HepG2 (cell line): Measurements from ENCODE around the gene HYAL1. TPM values are rescaled to one million over a fixed set of nuclear protein-coding genes. Genes with fewer than 3 reads are reported as not detected.
A peak's percentile ranks its signal among the peaks of the same experiment; 100 is the strongest.

Source experiments
- ADNP ChIP-seq: sonication (generic); formaldehyde crosslinking; IDR thresholded peaks from 2 replicates; pipeline ENCODE4 v1.4.0; 2020; ENCODE audit warnings: missing genetic modification reagents
- CAMTA2 ChIP-seq: sonication (generic); formaldehyde crosslinking; IDR thresholded peaks from 2 replicates; pipeline ENCODE4 v1.4.0; 2020; ENCODE audit warnings: mild to moderate bottlenecking, missing genetic modification reagents, borderline replicate concordance
- DRAP1 ChIP-seq: IDR thresholded peaks from 2 replicates; pipeline ENCODE4 v1.6.1; 2016; ENCODE audit warnings: missing genetic modification reagents, missing compliant biosample characterization
- RXRB ChIP-seq: IDR thresholded peaks from 2 replicates; pipeline ENCODE4 v1.6.1; 2016; ENCODE audit warnings: borderline replicate concordance, missing genetic modification reagents, missing compliant biosample characterization
- YY1 ChIP-seq: IDR thresholded peaks from 2 replicates; pipeline ENCODE4 v1.6.1; 2011; ENCODE audit warnings: low read length, low read depth, moderate library complexity, mild to moderate bottlenecking; ENCODE audit not compliant: insufficient read depth, insufficient replicate concordance
- ZNF124 ChIP-seq: sonication (generic); formaldehyde crosslinking; IDR thresholded peaks from 2 replicates; pipeline ENCODE4 v1.4.0; 2020; ENCODE audit warnings: missing genetic modification reagents
- ZNF138 ChIP-seq: sonication (generic); formaldehyde crosslinking; IDR thresholded peaks from 2 replicates; pipeline ENCODE4 v1.5.0; 2020; ENCODE audit warnings: mild to moderate bottlenecking, low read depth, missing genetic modification reagents
- ZNF333 ChIP-seq: sonication (generic); formaldehyde crosslinking; IDR thresholded peaks from 2 replicates; pipeline ENCODE4 v1.4.0; 2020; ENCODE audit warnings: mild to moderate bottlenecking, missing genetic modification reagents, borderline replicate concordance
- ZNF580 ChIP-seq: IDR thresholded peaks from 2 replicates; pipeline ENCODE4 v1.6.1; 2016; ENCODE audit warnings: low read depth, borderline replicate concordance
- ZNF704 ChIP-seq: sonication (generic); formaldehyde crosslinking; IDR thresholded peaks from 2 replicates; pipeline ENCODE4 v1.8.1; 2023; ENCODE audit warnings: mild to moderate bottlenecking, inconsistent platforms, moderate library complexity, missing genetic modification reagents, borderline replicate concordance
- polyA plus RNA-seq, 8 experiments: library from polyadenylated mRNA; depleted of rRNA in 3 of 8; stranded (reverse) in 7 of 8; unstranded in 1 of 8; fragments of >200 nt; fragmentation: Illumina TruSeq in 4 of 8; extraction: Trizol in 4 of 8; gene quantifications; 2 replicates each; pipeline versions ENCODE4 v1.2.1 to v1.2.3, GENCODE V29; 2011 to 2016; ENCODE audit warnings: low read depth in 4 of 8, missing spikeins in 1 of 8, mixed read lengths in 1 of 8; ENCODE audit not compliant: insufficient read depth in 1 of 8
- total RNA-seq, 5 experiments: library from RNA; depleted of rRNA; stranded (reverse); fragments of >200 nt; fragmentation: Illumina TruSeq; extraction: Trizol; gene quantifications; 2 replicates each; pipeline ENCODE4 v1.2.3, GENCODE V29; 2016; ENCODE audit warnings: low read depth in 1 of 5
- TF ChIP-seq, protein P1 (sequence below): sonication (generic); IDR thresholded peaks from 2 replicates; pipeline ENCODE4 v1.6.1; 2016; ENCODE audit warnings: low read depth, borderline replicate concordance
- TF ChIP-seq, protein P2 (sequence below): sonication (generic); formaldehyde crosslinking; conservative IDR thresholded peaks from 2 replicates; pipeline ENCODE4 v1.4.0; 2020; ENCODE audit warnings: mild to moderate bottlenecking, missing genetic modification reagents, moderate library complexity
- TF ChIP-seq, protein P3 (sequence below): IDR thresholded peaks from 2 replicates; pipeline ENCODE4 v1.6.1; 2016; ENCODE audit warnings: missing compliant biosample characterization, missing genetic modification reagents, borderline replicate concordance
- TF ChIP-seq, protein P4 (sequence below): sonication (generic); formaldehyde crosslinking; IDR thresholded peaks from 2 replicates; pipeline ENCODE4 v1.4.0; 2020; ENCODE audit warnings: missing genetic modification reagents
- TF ChIP-seq, protein P5 (sequence below): sonication (generic); formaldehyde crosslinking; IDR thresholded peaks from 2 replicates; pipeline ENCODE4 v1.8.0; 2022; ENCODE audit warnings: mild to moderate bottlenecking, missing genetic modification reagents

Gene HYAL1
- total and polyA plus RNA-seq, 2 of the 13 experiments (the other 11 are each of a cell fraction or from before 2014, with no cell fraction given): 76.5 to 193 TPM

DNA sequence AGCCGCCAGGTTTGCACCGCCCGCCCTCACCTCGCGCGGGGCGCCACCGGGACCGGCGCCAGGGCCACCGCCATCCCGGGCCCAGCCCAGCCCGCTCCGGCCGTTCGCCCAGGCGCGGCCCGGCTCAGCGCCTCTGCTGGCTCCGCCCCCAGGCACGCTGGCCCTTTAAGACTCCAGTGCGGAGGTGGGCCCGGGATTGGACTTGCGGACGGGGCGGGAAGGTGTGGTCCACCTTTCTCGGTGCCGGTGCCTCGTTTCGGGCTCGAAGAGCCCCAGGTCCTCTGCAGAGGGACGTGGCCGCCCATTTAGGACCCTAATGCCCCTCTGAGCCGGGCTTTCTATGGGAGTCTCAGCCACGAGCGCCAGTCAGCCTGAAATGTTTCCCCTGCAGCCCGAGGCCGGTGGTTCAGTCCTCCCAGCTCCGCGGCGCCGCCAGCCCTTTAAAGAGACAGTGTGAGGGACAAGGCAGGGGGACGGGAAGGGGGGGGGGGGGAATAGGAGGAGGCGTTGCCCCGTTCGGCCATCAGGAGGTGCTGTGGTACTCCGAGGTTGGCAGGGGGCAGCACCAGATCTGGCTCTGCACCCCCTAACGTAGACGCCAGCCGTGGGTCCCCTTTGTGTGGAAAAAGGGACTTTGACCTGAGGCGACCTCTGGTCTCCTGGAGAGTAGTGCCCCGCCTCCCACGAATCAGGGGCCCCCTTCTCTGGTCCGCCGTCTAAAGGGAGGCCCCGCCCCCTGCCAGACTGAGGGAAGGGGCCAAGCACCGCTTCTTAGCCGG lies 18.2 kb upstream of the HYAL1 start (continued):
- peak; percentile 97 for TF ChIP-seq DRAP1 (CRISPR knock-in tag)
- TF ChIP-seq ZNF138 (CRISPR knock-in tag): peak; percentile 55; the same call in 1 of the 2 replicates
- TF ChIP-seq RXRB (CRISPR knock-in tag): peak; percentile 77
- TF ChIP-seq, protein P1, sequence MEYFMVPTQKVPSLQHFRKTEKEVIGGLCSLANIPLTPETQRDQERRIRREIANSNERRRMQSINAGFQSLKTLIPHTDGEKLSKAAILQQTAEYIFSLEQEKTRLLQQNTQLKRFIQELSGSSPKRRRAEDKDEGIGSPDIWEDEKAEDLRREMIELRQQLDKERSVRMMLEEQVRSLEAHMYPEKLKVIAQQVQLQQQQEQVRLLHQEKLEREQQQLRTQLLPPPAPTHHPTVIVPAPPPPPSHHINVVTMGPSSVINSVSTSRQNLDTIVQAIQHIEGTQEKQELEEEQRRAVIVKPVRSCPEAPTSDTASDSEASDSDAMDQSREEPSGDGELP: 0 out of 2 replicates have a peak, but pooled peaks have one; percentile 15
- 0 out of 2 replicates have a peak, but pooled peaks have one; percentile 26 for TF ChIP-seq ZNF124 (CRISPR knock-in tag)
- TF ChIP-seq, protein P2, sequence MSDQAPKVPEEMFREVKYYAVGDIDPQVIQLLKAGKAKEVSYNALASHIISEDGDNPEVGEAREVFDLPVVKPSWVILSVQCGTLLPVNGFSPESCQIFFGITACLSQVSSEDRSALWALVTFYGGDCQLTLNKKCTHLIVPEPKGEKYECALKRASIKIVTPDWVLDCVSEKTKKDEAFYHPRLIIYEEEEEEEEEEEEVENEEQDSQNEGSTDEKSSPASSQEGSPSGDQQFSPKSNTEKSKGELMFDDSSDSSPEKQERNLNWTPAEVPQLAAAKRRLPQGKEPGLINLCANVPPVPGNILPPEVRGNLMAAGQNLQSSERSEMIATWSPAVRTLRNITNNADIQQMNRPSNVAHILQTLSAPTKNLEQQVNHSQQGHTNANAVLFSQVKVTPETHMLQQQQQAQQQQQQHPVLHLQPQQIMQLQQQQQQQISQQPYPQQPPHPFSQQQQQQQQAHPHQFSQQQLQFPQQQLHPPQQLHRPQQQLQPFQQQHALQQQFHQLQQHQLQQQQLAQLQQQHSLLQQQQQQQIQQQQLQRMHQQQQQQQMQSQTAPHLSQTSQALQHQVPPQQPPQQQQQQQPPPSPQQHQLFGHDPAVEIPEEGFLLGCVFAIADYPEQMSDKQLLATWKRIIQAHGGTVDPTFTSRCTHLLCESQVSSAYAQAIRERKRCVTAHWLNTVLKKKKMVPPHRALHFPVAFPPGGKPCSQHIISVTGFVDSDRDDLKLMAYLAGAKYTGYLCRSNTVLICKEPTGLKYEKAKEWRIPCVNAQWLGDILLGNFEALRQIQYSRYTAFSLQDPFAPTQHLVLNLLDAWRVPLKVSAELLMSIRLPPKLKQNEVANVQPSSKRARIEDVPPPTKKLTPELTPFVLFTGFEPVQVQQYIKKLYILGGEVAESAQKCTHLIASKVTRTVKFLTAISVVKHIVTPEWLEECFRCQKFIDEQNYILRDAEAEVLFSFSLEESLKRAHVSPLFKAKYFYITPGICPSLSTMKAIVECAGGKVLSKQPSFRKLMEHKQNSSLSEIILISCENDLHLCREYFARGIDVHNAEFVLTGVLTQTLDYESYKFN (CRISPR knock-in tag): peak; percentile 95
- TF ChIP-seq, protein P3, sequence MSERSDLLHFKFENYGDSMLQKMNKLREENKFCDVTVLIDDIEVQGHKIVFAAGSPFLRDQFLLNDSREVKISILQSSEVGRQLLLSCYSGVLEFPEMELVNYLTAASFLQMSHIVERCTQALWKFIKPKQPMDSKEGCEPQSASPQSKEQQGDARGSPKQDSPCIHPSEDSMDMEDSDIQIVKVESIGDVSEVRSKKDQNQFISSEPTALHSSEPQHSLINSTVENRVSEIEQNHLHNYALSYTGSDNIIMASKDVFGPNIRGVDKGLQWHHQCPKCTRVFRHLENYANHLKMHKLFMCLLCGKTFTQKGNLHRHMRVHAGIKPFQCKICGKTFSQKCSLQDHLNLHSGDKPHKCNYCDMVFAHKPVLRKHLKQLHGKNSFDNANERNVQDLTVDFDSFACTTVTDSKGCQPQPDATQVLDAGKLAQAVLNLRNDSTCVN (CRISPR knock-in tag): peak; percentile 13; the same call in 1 of the 2 replicates
- TF ChIP-seq ZNF704 (CRISPR knock-in tag): no peak
- TF ChIP-seq ZNF333 (CRISPR knock-in tag): no peak
- TF ChIP-seq ZNF580 (CRISPR knock-in tag): peak; percentile 14; the same call in 1 of the 2 replicates
- peak; percentile 67 for TF ChIP-seq YY1
- TF ChIP-seq, protein P4, sequence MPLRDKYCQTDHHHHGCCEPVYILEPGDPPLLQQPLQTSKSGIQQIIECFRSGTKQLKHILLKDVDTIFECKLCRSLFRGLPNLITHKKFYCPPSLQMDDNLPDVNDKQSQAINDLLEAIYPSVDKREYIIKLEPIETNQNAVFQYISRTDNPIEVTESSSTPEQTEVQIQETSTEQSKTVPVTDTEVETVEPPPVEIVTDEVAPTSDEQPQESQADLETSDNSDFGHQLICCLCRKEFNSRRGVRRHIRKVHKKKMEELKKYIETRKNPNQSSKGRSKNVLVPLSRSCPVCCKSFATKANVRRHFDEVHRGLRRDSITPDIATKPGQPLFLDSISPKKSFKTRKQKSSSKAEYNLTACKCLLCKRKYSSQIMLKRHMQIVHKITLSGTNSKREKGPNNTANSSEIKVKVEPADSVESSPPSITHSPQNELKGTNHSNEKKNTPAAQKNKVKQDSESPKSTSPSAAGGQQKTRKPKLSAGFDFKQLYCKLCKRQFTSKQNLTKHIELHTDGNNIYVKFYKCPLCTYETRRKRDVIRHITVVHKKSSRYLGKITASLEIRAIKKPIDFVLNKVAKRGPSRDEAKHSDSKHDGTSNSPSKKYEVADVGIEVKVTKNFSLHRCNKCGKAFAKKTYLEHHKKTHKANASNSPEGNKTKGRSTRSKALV (CRISPR knock-in tag): 0 out of 2 replicates have a peak, but pooled peaks have one; percentile 10
- TF ChIP-seq, protein P5, sequence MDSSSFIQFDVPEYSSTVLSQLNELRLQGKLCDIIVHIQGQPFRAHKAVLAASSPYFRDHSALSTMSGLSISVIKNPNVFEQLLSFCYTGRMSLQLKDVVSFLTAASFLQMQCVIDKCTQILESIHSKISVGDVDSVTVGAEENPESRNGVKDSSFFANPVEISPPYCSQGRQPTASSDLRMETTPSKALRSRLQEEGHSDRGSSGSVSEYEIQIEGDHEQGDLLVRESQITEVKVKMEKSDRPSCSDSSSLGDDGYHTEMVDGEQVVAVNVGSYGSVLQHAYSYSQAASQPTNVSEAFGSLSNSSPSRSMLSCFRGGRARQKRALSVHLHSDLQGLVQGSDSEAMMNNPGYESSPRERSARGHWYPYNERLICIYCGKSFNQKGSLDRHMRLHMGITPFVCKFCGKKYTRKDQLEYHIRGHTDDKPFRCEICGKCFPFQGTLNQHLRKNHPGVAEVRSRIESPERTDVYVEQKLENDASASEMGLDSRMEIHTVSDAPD (CRISPR knock-in tag): no peak
- 0 out of 2 replicates have a peak, but pooled peaks have one; percentile 6 for TF ChIP-seq ADNP (CRISPR knock-in tag)
- 0 out of 2 replicates have a peak, but pooled peaks have one; percentile 18 for TF ChIP-seq CAMTA2 (CRISPR knock-in tag)
